GM18498 (cell line): ENCODE data around the gene SLC25A18.

ENCODE experiments used
- ATAC-seq: cut with Tn5 transposase; IDR thresholded peaks from one replicate; pipeline ENCODE4 v1.9.1; 2021; ENCODE audit warnings: mild to moderate bottlenecking, moderate library complexity; ENCODE audit not compliant: unreplicated experiment

The SLC25A18 gene

GRCh38 chr22:17569971-17570511 lies 6.7 kb downstream of the SLC25A18 start:
- ATAC-seq: no peak

- no peak for ATAC-seq
Measured at GRCh38 chr22:17570851-17571631, 7.7 kb downstream of the SLC25A18 start.

- ATAC-seq: no peak
Measured at GRCh38 chr22:17575151-17575550, 11.9 kb downstream of the SLC25A18 start.

GRCh38 chr22:17575681-17576080 lies 12.4 kb downstream of the SLC25A18 start:
- ATAC-seq: no peak

- ATAC-seq: no peak
Measured at GRCh38 chr22:17576470-17576869, 13.2 kb downstream of the SLC25A18 start.

GRCh38 chr22:17578136-17578754 lies 14.9 kb downstream of the SLC25A18 start:
- no peak for ATAC-seq

- ATAC-seq: no peak
Measured at GRCh38 chr22:17579535-17579981, 16.3 kb downstream of the SLC25A18 start.

GRCh38 chr22:17580441-17581031 lies 17.2 kb downstream of the SLC25A18 start:
- no peak for ATAC-seq

- no peak for ATAC-seq
Measured at GRCh38 chr22:17581056-17581455, 17.8 kb downstream of the SLC25A18 start.

- ATAC-seq: no peak
Measured at GRCh38 chr22:17581631-17582030, 18.3 kb downstream of the SLC25A18 start.

GRCh38 chr22:17583151-17583550 lies 19.9 kb downstream of the SLC25A18 start:
- ATAC-seq: no peak

- ATAC-seq: no peak
Measured at GRCh38 chr22:17586831-17587440, 23.6 kb downstream of the SLC25A18 start.

- ATAC-seq: no peak
Measured at GRCh38 chr22:17587629-17588028, 24.3 kb downstream of the SLC25A18 start.

- no peak for ATAC-seq
Measured at GRCh38 chr22:17588606-17589005, 25.3 kb downstream of the SLC25A18 start.

GRCh38 chr22:17589810-17590375 lies 26.6 kb downstream of the SLC25A18 start:
- ATAC-seq: no peak

GRCh38 chr22:17590586-17590985 lies 27.3 kb downstream of the SLC25A18 start:
- ATAC-seq: no peak

GRCh38 chr22:17592201-17592600 lies 28.9 kb downstream of the SLC25A18 start:
- ATAC-seq: no peak

- no peak for ATAC-seq
Measured at GRCh38 chr22:17596226-17596625, 32.9 kb downstream of the SLC25A18 start.

- no peak for ATAC-seq
Measured at GRCh38 chr22:17597217-17597616, 33.9 kb downstream of the SLC25A18 start.

- ATAC-seq: no peak
Measured at GRCh38 chr22:17598318-17598717, 35.0 kb downstream of the SLC25A18 start.

- no peak for ATAC-seq
Measured at GRCh38 chr22:17601031-17601430, 37.7 kb downstream of the SLC25A18 start.
